NCI-H526 (cell line): ENCODE data around the gene FGF11.

Experiments
- DNase-seq, 2 experiments: peaks; one replicate each; lab custom pipeline; 2025; lab: John Stamatoyannopoulos, UW

The FGF11 gene

DNA sequence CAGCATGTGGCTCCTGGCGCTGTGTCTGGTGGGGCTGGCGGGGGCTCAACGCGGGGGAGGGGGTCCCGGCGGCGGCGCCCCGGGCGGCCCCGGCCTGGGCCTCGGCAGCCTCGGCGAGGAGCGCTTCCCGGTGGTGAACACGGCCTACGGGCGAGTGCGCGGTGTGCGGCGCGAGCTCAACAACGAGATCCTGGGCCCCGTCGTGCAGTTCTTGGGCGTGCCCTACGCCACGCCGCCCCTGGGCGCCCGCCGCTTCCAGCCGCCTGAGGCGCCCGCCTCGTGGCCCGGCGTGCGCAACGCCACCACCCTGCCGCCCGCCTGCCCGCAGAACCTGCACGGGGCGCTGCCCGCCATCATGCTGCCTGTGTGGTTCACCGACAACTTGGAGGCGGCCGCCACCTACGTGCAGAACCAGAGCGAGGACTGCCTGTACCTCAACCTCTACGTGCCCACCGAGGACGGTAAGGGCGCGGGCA lies 31.0 kb upstream of the FGF11 start:
- DNase-seq, result no peak

DNA sequence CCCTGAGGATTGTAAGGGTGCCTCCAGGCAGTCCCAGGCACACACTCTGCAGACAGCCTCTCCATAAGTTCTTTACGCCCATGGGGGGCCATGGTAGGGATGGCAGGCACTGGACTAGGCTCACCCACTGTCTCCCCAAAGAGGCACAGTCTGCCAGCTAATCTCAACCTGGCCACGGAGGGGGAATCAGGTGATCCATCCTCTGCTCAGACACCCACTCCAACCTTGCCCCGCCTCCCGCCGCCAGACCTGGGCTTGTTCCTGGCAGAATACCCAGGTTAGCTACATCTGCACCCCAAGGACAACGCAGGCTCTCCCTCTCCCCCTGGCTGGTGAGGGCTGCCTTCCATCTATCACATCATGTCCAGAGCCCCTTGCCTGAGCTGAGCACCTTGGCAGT lies 30.4 kb upstream of the FGF11 start:
- no peak for DNase-seq

DNA sequence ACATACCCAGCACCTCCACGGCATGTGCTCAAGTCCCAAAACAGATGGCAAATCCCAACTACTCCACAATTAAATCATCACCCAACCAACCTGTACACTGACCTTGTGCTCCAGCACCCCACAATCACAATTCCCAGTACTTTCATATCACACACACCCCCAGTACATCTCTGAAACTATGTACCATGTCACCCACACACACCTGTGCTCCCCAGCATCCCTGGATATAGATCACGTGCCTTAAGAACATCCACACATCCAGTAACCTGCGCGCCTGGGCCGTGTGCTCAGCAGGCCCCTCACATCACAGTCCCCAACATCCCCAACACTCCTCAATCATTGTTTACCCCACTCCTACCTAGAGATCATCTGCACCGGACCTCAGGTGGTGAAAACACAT lies 29.6 kb upstream of the FGF11 start:
- DNase-seq, result no peak

DNA sequence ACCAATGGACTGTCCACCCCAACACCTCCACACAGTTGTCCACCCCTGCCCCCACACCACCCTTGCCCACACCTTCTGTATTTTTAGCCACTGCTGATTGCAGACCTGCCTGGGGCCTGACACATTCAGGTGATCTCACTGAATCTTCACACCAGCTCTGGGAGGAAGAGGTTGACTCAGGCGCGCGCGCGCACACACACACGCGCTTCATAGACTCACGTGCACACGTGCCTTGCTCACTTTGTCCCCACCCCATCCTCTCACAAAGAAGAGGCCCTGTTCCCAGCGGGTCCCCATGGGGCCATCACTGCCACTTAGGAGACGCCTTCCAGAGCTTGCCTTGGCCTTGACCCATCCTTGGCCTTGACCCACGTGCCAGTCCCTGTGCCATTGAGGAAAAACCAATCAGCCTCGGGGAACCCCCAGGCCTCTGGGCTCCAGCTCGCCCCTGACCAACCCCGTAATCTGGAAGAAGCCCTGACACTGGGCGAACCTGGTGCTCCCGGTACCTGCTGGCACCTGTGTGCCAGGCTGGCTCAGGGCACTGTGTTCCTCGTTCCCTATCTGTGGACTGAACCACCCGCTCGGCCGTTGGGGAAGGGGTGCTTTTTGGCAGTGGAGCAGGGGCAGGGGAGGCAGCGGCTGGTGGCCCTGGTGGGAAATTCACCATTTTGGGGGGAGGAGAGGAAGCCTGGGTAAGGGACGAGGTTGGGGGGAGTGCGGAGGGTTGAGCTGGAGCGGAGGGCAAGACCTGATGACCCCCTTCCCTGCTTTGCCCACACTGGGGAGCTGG lies 28.5 kb upstream of the FGF11 start:
- DNase-seq, result no peak

DNA sequence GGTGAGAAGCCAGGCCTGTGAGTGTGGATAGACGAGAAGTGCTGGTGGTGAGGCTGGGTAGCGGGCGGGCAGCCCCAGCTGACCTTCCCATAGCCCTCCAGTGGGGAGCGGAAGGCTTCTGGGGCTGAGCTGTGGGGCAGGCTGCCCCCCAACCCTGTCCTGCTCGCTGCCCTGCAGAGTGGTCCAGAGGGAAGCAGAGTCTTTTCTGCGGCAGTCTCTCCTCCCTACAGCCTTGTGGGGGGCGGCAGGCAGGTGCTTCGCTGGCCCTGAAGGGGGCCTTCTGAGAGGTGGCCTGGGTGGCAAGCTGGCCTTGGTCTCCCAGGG lies 27.9 kb upstream of the FGF11 start:
- no peak for DNase-seq

DNA sequence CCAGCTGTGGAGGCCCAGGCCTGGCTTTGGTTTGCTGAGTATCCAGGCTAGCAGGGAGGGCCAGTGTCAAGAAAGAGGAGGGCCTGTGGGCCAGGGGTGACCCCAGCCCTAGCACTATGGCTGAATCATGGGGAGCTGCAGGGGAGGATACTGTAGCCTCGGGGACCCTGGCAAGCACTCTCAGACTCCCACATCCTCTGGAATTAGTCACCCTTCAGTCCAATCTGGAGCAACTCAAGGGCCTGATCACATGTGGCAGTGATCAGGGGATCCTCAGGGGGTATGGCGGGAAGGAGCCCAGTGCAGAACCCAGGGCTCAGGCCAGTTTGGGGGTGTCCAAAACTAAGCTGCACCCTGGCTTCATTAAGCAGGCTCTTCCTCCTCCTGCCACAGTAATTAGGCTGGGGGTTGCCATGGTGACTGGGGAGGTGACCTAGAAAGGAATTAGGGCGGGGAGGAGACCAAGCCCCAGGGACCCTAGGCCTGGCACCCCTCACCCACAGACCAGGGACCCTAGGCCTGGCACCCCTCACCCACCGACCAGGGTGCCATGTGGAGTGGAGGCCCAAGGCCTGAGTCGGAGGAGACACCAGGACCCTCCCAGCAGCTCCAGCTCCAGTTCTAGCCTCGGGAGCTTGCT lies 25.8 kb upstream of the FGF11 start:
- DNase-seq, result no peak

DNA sequence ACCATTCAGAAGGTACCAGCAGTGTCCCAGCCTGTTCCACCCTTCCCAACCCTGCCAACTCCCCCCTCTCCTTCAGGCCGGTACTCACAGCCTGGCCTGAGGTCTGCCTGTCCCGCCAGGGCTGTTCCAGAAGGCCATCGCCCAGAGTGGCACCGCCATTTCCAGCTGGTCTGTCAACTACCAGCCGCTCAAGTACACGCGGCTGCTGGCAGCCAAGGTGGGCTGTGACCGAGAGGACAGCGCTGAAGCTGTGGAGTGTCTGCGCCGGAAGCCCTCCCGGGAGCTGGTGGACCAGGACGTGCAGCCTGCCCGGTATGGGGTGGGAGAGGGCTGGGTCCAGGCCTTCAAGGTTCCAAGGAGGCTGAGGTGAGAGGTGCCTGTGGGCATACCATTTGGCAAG lies 24.5 kb upstream of the FGF11 start:
- no peak for DNase-seq

DNA sequence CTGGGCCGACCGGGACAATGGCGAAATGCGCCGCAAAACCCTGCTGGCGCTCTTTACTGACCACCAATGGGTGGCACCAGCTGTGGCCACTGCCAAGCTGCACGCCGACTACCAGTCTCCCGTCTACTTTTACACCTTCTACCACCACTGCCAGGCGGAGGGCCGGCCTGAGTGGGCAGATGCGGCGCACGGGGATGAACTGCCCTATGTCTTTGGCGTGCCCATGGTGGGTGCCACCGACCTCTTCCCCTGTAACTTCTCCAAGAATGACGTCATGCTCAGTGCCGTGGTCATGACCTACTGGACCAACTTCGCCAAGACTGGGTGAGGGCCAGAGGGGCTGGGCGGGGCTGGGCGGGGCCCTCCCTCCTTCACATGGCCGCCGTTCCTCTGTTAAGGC lies 23.5 kb upstream of the FGF11 start:
- DNase-seq, result no peak

DNA sequence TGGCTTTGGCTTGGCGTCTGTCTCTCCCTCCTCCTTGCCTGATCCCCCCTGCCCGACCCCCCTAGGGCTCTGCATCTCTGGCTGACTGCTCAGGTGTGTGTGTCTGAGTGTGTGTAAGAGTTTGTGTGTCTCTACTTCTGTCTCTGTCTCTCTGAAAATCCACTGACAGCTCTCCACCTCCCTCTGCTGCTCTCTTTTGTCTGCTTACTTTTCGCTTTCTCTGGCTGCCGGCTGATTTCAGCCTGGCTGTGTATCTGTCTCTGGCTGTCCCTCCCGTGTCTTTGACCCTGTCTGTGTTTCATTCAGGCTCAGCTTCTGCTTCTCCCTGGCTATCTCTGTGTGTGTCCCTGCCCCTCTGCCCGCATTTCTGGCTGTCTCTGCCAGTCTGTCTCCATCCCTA lies 23.0 kb upstream of the FGF11 start:
- DNase-seq, result no peak

DNA sequence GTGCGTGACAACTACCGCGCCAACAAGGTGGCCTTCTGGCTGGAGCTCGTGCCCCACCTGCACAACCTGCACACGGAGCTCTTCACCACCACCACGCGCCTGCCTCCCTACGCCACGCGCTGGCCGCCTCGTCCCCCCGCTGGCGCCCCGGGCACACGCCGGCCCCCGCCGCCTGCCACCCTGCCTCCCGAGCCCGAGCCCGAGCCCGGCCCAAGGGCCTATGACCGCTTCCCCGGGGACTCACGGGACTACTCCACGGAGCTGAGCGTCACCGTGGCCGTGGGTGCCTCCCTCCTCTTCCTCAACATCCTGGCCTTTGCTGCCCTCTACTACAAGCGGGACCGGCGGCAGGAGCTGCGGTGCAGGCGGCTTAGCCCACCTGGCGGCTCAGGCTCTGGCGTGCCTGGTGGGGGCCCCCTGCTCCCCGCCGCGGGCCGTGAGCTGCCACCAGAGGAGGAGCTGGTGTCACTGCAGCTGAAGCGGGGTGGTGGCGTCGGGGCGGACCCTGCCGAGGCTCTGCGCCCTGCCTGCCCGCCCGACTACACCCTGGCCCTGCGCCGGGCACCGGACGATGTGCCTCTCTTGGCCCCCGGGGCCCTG lies 22.2 kb upstream of the FGF11 start:
- DNase-seq, result no peak

DNA sequence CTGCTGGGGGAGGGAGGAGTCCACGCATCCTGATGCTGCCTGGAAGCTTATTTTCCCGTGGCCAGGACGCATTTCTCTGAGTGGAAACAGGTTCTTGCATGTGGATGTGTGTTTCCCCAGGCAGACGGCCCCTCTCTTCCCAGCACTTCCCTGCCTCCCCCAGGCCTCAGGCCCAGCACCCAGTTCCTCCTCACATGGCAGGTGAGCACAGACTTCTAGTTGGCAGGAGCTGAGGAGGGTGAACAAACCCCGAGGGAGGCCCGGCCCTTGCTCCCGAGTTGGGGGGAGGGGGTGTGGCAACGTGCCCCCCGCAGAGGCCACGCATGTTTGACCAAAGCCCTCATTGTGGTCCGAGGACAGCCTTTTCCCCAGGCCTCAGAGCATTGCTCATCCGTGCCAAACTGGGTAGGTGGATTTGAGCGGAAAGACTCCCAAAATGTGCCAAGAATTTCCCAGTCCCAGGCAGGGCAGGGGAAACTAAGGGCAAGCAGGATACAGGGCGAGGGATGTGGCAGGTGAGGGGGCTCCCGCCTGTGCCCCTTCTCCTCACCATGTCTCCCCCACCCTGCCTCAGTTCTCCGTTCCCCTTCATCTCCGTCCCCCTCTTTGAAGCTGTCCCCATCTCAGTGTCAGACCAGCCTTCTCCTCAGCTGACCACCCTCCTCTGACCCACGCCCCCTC lies 20.7 kb upstream of the FGF11 start:
- no peak for DNase-seq

DNA sequence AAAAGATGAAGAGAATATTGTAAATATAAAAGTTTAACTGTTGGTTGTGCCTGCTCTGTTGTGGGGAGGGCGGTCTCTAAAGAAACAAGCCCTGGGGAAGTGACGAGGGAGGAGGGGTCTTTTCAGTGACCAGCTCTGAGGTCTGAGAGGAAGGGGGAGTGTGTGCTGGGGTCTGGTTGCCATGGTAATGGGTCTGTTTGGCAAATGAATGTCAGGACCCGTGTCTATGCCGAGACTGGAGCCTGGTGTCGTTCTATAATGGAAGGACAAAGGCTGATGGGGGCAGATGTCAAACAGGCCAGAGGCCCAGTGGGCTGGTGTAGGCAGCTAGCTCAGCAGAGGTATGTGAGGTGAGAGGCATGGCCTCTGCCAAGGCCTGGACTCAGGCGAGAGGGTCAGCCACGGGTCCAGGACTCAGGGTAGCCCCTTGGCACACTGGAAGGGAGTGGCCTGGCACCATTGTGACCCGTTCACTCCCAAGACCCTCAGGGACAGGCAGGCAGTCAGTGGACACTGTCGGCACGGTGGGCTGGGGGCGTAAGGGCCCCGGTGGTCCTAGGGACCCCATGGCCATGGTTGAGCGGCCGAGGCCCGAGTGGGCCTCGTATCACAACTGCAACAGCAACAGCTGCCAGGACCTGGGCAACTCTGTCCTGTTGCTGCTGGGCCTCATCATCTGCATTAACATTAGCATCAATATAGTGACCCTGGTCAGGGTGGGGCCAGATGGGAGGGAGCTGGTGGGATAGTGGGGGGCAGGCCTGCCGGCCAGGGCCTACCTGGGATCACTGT lies 19.3 kb upstream of the FGF11 start, which contains the start of gene SPEM1:
Gene SPEM1 (plus strand): TSS at position 506 of the 792 bp plus-strand sequence. CDS start 61 bp downstream, at position 567.
- no peak for DNase-seq

DNA sequence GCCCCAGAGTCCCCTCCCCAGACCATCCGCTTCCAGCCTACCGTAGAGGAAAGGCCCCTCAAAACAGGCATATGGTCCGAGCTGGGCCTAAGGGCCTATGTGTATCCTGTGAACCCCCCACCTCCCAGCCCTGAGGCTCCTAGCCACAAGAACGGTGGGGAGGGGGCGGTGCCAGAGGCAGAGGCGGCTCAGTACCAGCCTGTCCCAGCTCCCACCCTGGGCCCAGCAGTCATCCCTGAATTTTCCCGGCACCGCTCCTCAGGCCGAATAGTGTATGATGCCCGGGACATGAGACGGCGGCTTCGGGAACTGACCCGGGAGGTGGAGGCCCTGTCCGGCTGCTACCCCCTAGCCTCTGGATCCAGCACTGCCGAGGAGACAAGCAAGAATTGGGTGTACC lies 18.1 kb upstream of the FGF11 start:
- DNase-seq, result no peak

DNA sequence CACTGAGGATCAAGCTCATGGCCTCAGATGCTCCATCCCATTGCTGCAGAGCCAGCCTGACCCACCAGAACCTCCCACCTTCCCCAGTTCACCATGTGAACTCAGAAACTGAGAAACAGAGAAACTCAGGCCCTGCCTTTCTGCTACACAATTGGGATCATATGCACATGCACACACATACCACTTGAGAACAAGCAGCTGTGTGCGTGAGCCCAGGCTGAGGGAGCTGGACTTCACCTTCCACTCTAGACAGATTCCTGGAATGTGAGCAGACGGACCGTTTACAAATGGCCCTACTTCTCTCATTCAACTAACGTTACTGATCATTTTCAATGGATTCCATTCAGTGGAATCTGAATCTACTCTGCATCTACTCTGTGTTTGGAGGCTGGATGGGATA lies 15.6 kb upstream of the FGF11 start:
- no peak for DNase-seq

DNA sequence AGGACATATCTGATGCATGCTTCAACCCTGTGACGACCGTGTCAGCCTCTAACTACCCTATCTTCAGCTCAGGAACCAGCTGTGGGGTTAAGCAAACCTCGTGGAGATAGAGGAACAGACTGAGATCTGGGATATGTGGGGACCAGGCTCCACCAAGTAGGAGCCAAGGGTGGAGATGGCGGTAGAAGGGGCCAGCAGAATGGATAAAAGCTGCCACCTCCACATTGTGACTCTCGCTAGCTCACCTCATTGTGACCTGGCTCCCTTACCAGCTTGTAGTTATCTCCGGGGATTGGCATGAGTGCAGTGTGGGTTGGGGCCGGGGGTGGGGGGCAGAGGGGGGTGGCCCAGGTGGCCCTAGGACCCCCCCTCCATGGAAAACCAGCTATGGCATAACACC lies 14.0 kb upstream of the FGF11 start, which contains the start of gene SPEM2:
Gene SPEM2 (plus strand): TSS at position 301 of the 400 bp plus-strand sequence. CDS start 73 bp downstream, at position 374.
- DNase-seq, result no peak

DNA sequence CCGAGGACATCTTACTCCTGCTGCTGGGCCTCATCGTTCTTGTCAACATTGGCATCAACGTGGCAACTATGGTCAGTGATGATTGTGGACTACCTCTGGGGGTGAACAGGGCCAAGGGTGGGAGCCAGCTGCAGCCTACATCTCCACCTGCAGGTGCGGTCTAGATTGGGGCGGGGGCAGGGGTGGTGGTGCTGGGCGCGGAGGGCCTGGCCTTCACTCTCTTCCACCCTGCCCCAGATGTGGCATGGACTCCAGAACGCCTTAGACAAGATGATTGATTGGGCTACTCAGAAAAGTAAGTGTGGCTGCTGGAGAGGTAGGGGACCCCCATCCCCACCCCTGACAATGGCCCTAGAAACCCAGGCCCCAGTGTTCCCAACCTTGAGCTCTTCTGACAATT lies 13.6 kb upstream of the FGF11 start:
- DNase-seq, result no peak

DNA sequence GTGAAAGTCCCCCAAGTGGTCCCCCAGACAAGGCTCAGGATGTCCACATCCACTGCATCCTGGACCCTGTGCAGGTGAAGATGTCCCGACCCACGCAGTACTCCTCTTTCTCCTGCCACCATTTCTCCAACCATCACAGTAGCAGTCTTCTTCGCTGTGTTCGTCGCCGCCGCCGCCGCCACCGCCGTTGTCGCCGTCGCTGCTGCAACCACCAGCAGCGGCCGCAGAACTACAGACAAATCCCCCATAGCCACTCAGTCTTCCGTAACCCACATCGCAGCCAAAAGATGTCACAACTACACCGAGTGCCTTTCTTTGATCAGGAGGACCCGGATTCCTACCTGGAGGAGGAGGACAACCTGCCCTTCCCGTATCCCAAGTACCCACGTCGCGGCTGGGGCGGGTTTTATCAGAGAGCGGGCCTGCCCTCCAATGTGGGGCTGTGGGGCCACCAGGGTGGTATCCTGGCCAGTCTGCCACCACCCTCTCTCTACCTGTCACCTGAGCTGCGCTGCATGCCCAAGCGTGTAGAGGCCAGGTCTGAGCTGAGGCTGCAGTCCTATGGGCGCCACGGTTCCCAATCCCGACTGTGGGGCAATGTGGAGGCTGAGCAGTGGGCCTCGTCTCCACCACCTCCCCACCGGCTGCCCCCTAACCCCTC lies 13.0 kb upstream of the FGF11 start:
- no peak for DNase-seq

DNA sequence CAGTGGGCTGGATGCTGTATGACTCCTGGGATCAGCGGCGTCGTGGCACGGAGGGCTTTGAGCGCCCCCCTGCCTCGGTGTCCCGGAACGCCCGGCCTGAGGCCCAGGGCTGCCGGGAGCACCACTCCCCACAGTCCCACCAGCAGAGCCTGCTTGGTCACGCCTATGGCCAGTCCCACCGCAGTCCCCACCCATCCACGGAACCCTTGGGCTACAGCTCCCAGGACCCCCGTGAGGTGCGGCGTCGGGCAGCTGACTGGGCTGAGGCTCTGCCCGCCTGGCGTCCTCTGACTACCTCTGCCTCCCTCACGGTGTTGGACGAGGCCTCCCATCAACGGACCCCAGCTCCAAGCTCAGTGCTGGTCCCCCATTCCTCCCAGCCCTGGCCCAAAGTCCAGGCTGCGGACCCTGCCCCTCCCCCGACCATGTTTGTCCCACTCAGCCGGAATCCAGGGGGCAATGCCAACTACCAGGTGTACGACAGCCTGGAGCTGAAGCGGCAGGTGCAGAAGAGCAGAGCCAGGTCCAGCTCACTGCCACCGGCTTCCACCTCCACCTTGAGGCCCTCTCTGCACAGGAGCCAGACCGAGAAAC lies 12.3 kb upstream of the FGF11 start:
- DNase-seq, result no peak

DNA sequence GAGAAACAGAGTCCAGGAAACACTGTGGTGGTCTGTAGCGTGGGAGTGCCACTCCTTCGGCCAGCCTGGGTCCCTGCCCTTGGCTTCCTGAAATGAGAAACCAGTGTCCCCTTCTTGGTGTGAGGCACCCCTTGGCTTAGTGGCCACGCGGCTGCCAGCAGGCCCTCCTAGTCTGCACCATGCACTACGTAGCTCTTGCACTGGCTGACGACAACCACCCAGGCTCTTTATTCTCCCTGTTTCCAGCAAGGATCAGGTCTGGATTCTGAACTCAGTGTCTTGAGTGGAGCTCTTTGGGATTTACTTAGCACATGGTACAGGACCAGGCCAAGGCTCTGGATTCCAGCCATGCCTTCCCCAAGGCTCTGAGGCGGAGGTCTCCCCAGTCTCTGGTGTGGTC lies 11.8 kb upstream of the FGF11 start:
- DNase-seq, result no peak

DNA sequence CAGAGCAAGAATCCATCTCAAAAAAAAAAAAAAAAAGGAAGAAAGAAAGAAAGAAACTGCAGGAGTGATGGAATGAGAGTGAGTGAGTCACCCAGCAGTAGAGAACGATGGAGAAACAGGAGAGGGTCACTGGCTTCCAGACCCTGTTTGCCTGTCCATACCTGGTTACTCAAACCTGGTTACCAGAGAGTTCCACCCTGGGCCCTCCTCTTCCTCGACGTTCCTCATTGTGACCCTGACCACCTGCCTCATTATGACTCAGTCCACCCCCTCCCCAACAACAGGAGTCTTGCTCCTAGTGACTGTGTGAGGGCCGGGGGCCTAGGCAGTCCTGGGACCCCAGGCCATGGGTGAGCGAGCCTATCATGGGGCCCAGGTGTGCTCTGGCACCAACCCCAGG lies 10.8 kb upstream of the FGF11 start, which contains the start of gene SPEM3:
Gene SPEM3 (plus strand): TSS at position 301 of the 400 bp plus-strand sequence. CDS start 46 bp downstream, at position 347.
- no peak for DNase-seq

DNA sequence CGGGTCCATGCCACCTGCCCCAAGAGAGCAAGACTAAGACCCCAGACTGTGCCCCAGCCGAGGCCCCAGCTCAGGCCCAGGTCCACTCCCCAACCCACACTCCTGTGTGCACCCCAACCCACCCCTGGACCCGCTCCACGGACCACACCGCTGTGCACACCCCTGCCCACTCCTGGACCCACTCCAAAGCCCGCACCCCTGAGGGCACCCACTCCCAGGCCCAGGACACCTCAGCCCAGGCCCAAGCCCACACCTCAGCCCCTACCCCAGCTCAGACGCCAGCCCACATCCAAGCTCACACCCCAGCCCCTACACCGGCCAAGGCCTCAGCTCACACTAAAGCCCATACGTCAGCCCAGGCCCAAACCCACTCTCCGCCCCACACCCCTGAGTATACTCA lies 9.6 kb upstream of the FGF11 start:
- no peak for DNase-seq
